ENCODE data around the gene ZBTB24.

The ZBTB24 gene

GRCh38 chr6:109436041-109436440 is 47.0 kb downstream of the ZBTB24 start:
- TF ChIP-seq CTCF (IDR thresholded peaks at IDR 0.05) (no peak), ZFX (IDR thresholded peaks at IDR 0.05; ENCODE audit: borderline replicate concordance) (no peak)
- no peak overlapping the region for H3K27ac ChIP-seq

DNA sequence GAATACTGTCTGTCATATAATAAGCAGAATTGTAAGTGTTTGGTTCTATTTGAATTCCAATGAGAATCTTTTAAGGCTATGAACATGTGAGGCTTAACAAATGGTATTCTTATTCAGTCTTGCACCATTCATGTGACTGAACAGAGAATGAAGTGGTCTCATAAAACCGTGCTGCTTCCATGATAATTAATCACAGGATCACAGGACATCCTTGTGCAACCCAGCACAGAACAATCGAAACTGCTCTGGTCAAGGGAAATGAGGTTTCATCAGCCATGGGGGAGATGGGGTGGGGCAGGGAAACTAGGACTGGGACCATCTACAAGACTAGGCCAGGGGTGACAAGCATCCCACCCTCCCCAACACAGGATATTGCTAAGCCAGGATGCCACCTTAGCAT is 48.6 kb downstream of the ZBTB24 start:
- H3K27ac ChIP-seq, result no peak overlapping the region
- no peak for TF ChIP-seq ZFX (IDR thresholded peaks at IDR 0.05; ENCODE audit: borderline replicate concordance)
- TF ChIP-seq CTCF (IDR thresholded peaks at IDR 0.05), result no peak

- TF ChIP-seq CTCF (IDR thresholded peaks at IDR 0.05) (no peak), ZFX (IDR thresholded peaks at IDR 0.05; ENCODE audit: borderline replicate concordance) (no peak)
Observed at GRCh38 chr6:109429496-109429895, 53.5 kb downstream of the ZBTB24 start.

GRCh38 chr6:109428889-109429477 is 54.0 kb downstream of the ZBTB24 start:
- H3K27ac ChIP-seq, result no peak overlapping the region
- no peak for TF ChIP-seq ZFX (IDR thresholded peaks at IDR 0.05; ENCODE audit: borderline replicate concordance)
- TF ChIP-seq CTCF (IDR thresholded peaks at IDR 0.05), result no peak

More at GRCh38 chr6:109429496-109429895, 53.5 kb downstream of the ZBTB24 start:
- no peak overlapping the region for H3K27ac ChIP-seq

DNA sequence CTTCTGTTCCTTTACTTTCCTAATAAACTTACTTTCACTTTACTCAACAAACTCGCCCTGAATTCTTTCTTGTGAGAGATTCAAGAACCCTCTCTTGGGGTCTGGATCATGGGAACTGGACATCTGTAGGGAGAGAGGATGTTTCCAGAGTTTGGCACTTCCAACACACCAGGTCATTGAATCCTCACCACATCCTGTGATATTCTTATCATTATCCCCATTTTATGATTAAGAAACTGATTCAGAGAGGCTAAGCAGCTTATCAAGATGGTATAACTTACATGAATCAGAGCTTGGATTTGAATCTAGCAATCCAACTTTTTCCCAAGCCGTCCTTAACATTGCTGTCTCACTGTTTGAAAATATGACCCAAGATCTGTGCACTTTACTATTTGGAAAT is 58.1 kb downstream of the ZBTB24 start:
- TF ChIP-seq CTCF (IDR thresholded peaks at IDR 0.05) (no peak), ZFX (IDR thresholded peaks at IDR 0.05; ENCODE audit: borderline replicate concordance) (no peak)
- no peak overlapping the region for H3K27ac ChIP-seq

DNA sequence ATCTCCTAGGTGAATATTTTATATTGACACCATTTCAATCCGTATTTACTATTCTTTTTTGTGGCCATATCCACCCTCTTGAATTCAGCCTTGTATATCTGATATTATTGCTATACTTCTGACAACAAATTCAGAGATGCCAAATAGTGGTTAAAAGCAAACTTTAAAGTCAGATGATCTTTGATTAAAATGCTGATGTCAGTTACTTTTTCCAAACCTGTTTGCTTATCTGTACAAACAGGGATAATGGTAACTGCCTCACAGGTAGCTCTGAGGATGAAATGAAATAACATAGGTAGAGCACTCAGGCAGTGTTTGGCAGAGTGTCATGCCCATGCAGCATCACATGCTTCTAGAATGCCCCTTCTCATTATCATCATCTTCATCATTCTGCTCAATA is 61.8 kb downstream of the ZBTB24 start:
- TF ChIP-seq ZFX (IDR thresholded peaks at IDR 0.05; ENCODE audit: borderline replicate concordance), result no peak
- no peak for TF ChIP-seq CTCF (IDR thresholded peaks at IDR 0.05)
- no peak overlapping the region for H3K27ac ChIP-seq

GRCh38 chr6:109420751-109421150 is 62.3 kb downstream of the ZBTB24 start:
- TF ChIP-seq ZFX (IDR thresholded peaks at IDR 0.05; ENCODE audit: borderline replicate concordance), result no peak
- no peak for TF ChIP-seq CTCF (IDR thresholded peaks at IDR 0.05)
- H3K27ac ChIP-seq, result no peak overlapping the region

Measured in 22Rv1 (cell line).